OCI-LY1 (cell line): ENCODE data around the gene ZNF668.

Experiments
- CTCF ChIP-seq: fragments of 200-600 bp; sonication (generic), shearing (Covaris generic); IDR thresholded peaks from 2 replicates; pipeline ENCODE4 v1.5.1; 2017; ENCODE audit warnings: mild to moderate bottlenecking, antibody characterized with exemption, low read length, moderate library complexity, mixed read lengths
- EZH2 ChIP-seq: fragments of 200-600 bp; sonication (generic), shearing (Covaris generic); IDR thresholded peaks from 2 replicates; pipeline ENCODE4 v1.8.0; 2017; ENCODE audit warnings: borderline replicate concordance, mixed run types, mild to moderate bottlenecking, antibody characterized with exemption, low read length, moderate library complexity, mixed read lengths

- TF ChIP-seq CTCF (peak; percentile 23; the same call in 1 of the 2 replicates), EZH2 (no peak)
Observed at GRCh38 chr16:31016018-31016417, 58.0 kb downstream of the ZNF668 start.
